GM19043 (cell line): Measurements from ENCODE around the gene TCF7L1.
"Not testable (repeated sequence)": the region's sequence is repeated elsewhere in the genome, so short reads cannot be mapped to it uniquely, and the experiment has no call there.

ENCODE experiments used
- ATAC-seq: cut with Tn5 transposase; IDR thresholded peaks from one replicate; pipeline ENCODE4 v1.9.1; 2021; ENCODE audit warnings: low read depth; ENCODE audit not compliant: unreplicated experiment

TCF7L1 gene

DNA sequence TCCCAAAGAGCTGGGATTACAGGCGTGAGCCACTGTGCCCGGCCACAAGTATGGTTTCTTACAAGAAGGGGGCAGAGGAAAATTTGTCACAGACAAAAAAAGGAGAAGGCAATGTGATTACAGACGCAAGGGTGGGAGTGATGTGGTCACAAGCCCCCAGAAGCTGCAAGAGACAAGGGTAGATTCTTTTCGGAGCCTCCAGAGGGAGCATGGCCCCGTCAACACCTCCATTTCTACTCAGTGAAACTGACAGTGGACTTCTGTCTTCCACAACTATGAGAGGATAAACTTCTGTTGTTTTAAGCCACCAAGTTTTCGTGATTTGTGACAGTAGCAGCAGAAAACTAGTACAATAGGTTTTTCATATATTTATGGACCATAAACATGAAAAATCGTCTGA, 2.1 kb upstream of the TCF7L1 start:
- no peak for ATAC-seq

DNA sequence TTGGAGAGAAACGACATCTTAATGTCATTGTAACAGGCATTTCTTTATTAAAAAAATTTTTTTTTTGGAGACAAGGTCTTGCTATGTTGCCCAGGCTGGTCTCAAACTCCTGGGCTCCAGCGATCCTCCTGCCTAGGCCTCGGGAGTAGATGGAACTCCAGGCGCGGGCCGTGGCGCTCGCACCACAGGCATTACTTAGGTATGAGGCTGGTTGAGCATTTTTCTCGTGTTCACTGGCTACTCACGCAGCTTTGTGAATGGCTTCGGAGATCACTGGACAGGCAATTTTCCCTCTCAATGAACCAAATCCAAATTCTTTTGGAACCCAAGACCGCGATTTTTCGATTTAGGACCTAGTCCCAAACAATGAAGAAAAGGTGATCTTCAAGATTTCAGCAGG, 795 bp upstream of the TCF7L1 start:
- no peak for ATAC-seq

DNA sequence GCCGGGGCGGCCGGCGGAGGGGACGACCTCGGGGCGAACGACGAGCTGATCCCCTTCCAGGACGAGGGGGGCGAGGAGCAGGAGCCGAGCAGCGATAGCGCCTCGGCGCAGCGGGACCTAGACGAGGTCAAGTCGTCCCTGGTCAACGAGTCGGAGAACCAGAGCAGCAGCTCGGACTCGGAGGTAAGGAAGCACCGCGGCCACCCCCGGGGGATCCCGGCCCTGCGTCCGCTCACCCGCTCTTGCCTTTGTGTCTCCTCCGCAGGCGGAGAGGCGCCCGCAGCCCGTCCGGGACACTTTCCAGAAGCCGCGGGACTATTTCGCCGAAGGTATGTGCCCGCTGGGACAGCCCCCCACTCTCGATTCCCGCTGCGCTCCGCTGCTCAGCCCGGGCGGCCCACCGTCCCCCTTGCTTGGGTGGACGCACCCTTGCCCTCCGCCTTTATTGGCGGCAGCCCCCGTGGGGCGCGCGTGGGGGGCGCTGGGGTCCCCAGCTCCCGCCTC, 611 bp downstream of the TCF7L1 start:
- no peak for ATAC-seq

DNA sequence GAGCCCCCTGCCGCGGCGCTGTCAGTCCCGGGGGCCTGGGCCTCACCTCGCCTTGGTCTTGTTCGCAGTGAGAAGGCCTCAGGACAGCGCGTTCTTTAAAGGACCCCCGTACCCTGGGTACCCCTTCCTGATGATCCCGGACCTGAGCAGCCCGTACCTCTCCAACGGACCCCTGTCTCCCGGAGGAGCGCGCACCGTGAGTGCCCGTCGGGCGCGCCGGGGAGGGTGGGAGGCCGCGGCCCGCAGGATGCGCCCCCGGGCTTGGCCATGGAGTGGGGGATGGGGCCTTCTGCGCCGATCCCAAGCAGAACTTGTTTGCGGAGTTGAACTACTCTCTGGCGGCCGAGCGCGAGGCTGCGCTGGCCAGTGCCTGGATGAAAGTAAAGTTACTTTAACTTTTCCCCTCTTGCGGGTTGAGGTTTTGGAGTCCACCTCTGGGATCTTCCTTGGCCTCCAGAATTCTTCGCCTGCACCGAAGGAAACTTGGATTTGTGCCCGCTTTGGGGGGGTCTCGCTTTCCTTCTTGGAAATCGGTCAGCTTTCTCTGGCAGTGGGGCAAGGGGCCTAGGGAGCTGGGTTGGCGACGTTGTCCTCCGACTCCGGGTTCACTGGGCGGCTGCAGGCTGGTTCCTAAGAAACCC, 1.2 kb downstream of the TCF7L1 start:
- ATAC-seq, result no peak

DNA sequence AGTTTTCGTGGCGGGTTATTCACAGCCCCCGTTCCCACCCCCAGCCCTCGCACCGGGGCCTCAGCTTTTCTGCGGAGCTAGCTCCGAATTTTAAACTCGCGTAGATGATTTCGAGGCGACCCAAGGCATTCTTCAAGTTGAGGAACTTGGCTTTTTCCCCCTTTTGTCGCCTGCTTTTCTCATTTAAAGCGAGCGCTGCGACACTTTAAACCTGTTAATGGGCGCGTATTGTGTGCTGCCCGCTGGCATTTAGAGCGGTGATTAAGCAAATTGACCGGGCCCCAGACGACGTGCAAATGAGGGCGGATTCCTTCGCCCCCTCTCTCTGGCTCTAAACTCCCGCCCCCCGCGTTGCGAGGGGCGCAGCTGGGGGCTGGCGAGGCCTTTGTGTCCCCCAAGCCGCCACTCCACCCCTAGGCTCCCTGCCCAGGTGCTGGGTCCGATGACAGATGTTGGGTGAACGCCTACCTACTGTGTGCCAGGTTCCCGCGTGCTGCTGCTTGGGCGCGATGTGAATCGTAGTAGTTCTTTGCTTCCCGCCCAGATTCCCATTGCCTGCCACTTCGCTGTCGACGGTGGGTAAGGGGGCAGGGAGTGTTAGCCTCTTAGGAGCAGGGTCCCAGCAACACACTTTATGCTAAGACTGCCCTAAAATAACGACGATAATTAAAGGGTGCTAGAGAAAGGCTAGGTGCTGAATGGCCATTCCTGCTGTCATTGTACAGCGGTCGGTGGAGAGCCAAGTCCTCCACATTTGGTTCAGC, 1.9 kb downstream of the TCF7L1 start:
- no peak for ATAC-seq

GRCh38 chr2:85135660-85135914, 2.4 kb downstream of the TCF7L1 start:
- no peak for ATAC-seq

DNA sequence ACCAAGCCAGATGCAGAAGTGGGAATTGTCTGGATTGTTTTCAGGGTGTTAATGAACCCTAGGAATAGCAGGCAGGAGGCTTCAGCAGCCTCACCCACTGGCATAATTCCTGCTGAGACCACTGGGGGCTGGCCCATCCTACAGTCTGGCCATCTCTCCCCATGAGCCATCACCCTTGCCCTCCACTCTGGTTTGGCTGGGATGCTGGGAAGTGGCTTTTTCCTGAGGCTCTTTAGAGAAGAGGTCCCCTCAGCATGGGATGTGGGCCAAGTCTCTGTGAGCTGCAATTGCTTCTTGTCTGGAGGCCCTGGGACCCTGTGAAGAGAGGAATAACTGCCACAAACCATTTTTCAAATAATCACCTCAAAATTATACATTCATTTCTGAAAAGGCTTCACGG, 4.0 kb downstream of the TCF7L1 start:
- ATAC-seq, result no peak

- ATAC-seq, result no peak
Measured at GRCh38 chr2:85143463-85144082, 10.4 kb downstream of the TCF7L1 start.

- ATAC-seq, result no peak
Measured at GRCh38 chr2:85145116-85145820, 12.1 kb downstream of the TCF7L1 start.

DNA sequence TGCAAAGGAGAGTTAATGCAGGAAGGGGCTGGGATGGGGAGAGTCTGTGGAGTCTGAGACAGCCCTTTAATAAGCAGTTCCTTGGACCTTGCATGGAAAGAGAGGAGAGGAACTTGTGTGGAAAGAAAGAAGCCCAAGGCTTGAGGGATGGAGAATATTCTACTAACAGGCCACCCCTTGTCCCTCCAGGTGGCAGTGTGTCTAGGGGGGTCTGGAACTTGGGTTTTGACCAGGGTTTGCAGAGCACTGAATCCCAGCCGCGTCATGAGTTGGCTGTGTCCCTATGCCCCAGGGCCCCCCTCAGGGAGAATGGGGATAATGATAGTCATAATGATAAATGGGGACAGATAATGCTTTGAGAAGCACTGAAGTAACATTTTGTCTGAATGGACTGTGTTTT, 15.0 kb downstream of the TCF7L1 start:
- ATAC-seq, result no peak

- ATAC-seq, result no peak
Measured at GRCh38 chr2:85151026-85151425, 17.8 kb downstream of the TCF7L1 start.

DNA sequence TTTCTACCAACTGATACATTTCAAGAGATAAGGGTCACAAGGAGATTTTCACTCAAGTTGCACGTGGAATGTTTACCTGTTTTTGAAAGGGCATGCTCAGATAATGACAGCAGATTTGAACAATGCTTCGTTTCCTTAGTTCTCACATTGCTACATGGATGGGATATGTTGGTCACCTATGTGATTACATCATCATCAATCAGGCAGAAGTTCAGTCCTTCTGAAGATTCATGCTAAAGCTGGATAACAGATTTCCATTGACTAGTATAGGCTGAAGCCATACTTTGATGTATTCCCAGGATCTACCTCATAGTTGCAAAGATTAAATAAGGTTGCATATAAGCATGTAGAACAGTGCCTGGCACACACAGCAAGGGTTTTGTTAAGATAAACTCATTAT, 19.7 kb downstream of the TCF7L1 start:
- ATAC-seq, result no peak

DNA sequence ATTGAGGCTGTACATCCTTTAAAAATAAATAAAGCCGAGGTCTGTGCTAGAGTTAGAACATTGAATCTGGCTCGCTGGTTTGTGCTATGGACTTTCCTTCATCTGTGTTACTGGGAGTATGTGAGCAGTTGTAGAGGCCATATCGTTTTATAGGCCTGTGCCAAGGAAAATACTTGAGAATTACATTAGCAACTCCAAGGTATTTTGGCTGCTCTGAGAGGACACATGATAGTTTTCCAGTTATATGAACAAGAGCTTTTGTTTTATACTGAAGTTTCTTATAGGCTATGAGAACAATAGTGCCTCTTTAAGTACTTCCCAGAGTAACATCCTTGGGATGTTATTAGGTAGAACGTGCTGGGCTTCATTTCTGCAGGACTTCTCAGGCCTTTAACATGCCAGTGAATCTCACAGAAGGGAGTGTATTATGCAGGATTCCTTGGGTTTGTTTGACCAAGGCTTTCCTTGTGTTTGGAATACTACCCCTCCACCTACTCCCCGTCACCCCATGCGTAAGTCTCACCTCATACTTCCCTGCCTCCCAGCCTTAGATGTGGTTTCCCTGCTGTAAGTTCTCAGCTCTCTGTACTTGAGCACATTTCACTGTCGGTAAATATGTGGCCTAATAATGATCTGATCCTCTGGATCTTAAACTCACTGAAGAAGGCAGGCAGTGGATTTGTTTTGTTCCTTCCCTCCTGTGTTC, 21.0 kb downstream of the TCF7L1 start:
- no peak for ATAC-seq

GRCh38 chr2:85155082-85155481, 21.9 kb downstream of the TCF7L1 start:
- not testable (repeated sequence) for ATAC-seq

GRCh38 chr2:85156153-85156552, 23.0 kb downstream of the TCF7L1 start:
- ATAC-seq, result no peak

- no peak for ATAC-seq
Measured at GRCh38 chr2:85156619-85157018, 23.4 kb downstream of the TCF7L1 start.

- ATAC-seq, result no peak
Measured at GRCh38 chr2:85157345-85157744, 24.2 kb downstream of the TCF7L1 start.

- no peak for ATAC-seq
Measured at GRCh38 chr2:85158559-85159273, 25.5 kb downstream of the TCF7L1 start.

GRCh38 chr2:85159589-85159988, 26.4 kb downstream of the TCF7L1 start:
- ATAC-seq, result no peak
